GM12878 (cell line): Measurements from ENCODE around the gene PNPLA3. TPM values are rescaled to one million over a fixed set of nuclear protein-coding genes. Genes with fewer than 3 reads are reported as not detected.

ENCODE experiments used
- ATAC-seq: fragments of 200-7000 bp; cut with Tn5 transposase; 3 replicates; pipeline ENCODE4 v1.9.1; 2020; ENCODE audit warnings: mild to moderate bottlenecking, moderate library complexity
- BruUV-seq: library from RNA; stranded (reverse); fragments of 400-500 nt; replicated peaks from 2 replicates; lab custom pipeline; 2021; lab: Mats Ljungman, UMichigan
- CTCF ChIA-PET: fragments of 300-600 bp; sonication (Branson Sonifier 250); formaldehyde crosslinking; extraction: SDS; loops from one replicate; lab custom pipeline; 2021; ENCODE audit warnings: inconsistent platforms; lab: Yijun Ruan, JAX
- POLR2A ChIA-PET: fragments of 350-600 bp; formaldehyde crosslinking; extraction: SDS; loops from one replicate; lab custom pipeline; 2021; ENCODE audit warnings: inconsistent platforms; lab: Charles Lee
- RAD21 ChIA-PET: fragments of 300-600 bp; sonication (Branson Sonifier 250); formaldehyde crosslinking; loops from one replicate; lab custom pipeline; 2023; ENCODE audit warnings: antibody characterized with exemption; ENCODE audit not compliant: unreplicated experiment; lab: Charles Lee
- SMC1A ChIA-PET: fragments of 300-600 bp; sonication (Branson Sonifier 250); formaldehyde crosslinking; loops from one replicate; lab custom pipeline; 2023; ENCODE audit not compliant: unreplicated experiment, uncharacterized antibody; lab: Charles Lee
- DNase-seq: peaks from one replicate; pipeline ENCODE4 v3.0.0-alpha.2; 2011; ENCODE audit warnings: low read depth, low spot score
- FAIRE-seq: peaks from 3 replicates; lab custom pipeline; 2011; peaks lifted over from hg19 to GRCh38; lab: Jason Lieb, UNC
- H2AFZ ChIP-seq: 2 replicates; pipeline ENCODE4 v1.6.0; 2011; ENCODE audit warnings: low read depth, low read length, control low read depth; ENCODE audit not compliant: control insufficient read depth
- H3K27ac ChIP-seq: 2 replicates; pipeline ENCODE4 v1.5.1; 2011; ENCODE audit warnings: control low read depth; ENCODE audit not compliant: control insufficient read depth, insufficient read depth
- H3K27me3 ChIP-seq, 2 experiments: replicated peaks in 1 of 2; 2 replicates each; pipeline versions ENCODE4 v1.6.0 to v1.6.1; 2011; ENCODE audit warnings: low read length in 1 of 2; ENCODE audit not compliant: control insufficient read depth in 2 of 2, insufficient read depth in 2 of 2
- H3K36me3 ChIP-seq, 2 experiments: 2 replicates each; pipeline ENCODE4 v1.5.1; 2011; ENCODE audit warnings: low read length in 1 of 2; ENCODE audit not compliant: control insufficient read depth in 2 of 2, insufficient read depth in 2 of 2
- H3K4me1 ChIP-seq: 2 replicates; pipeline ENCODE4 v1.6.1; 2011; ENCODE audit warnings: mild to moderate bottlenecking, low read length, moderate library complexity, mixed read lengths; ENCODE audit not compliant: control insufficient read depth, insufficient read depth
- H3K4me2 ChIP-seq: 2 replicates; pipeline ENCODE4 v1.6.0; 2011; ENCODE audit warnings: control low read depth; ENCODE audit not compliant: control insufficient read depth, insufficient read depth
- H3K4me3 ChIP-seq: fragments of 200-600 bp; sonication (generic); 2 replicates; pipeline ENCODE4 v1.5.1; 2016
- H3K79me2 ChIP-seq: 2 replicates; pipeline ENCODE4 v1.6.0; 2011; ENCODE audit warnings: low read length; ENCODE audit not compliant: control insufficient read depth, insufficient read depth
- H3K9ac ChIP-seq: 2 replicates; pipeline ENCODE4 v1.8.0; 2011; ENCODE audit warnings: low read length, control low read depth, mixed read lengths; ENCODE audit not compliant: control insufficient read depth, insufficient read depth
- H3K9me3 ChIP-seq: replicated peaks from 3 replicates; pipeline ENCODE4 v1.5.1; 2011; ENCODE audit warnings: mild to moderate bottlenecking, low read length; ENCODE audit not compliant: control insufficient read depth, insufficient read depth
- H4K20me1 ChIP-seq: 2 replicates; pipeline ENCODE4 v1.6.0; 2011; ENCODE audit not compliant: control insufficient read depth, insufficient read depth
- CHD4 ChIP-seq: fragments of 200-600 bp; sonication (generic); IDR thresholded peaks from 2 replicates; pipeline ENCODE4 v1.6.1; 2016; ENCODE audit warnings: mild to moderate bottlenecking
- DPF2 ChIP-seq: fragments of 450-650 bp; IDR thresholded peaks from 2 replicates; pipeline ENCODE4 v1.6.1; 2017; ENCODE audit warnings: mild to moderate bottlenecking
- JUND ChIP-seq: IDR thresholded peaks from 2 replicates; pipeline ENCODE4 v1.6.1; 2012; ENCODE audit warnings: low read depth, mild to moderate bottlenecking, low read length, improper control_type of control experiment, moderate library complexity
- NBN ChIP-seq: fragments of 450-650 bp; IDR thresholded peaks from 2 replicates; pipeline ENCODE4 v1.6.1; 2016
- PAX5 ChIP-seq: IDR thresholded peaks from 2 replicates; pipeline ENCODE4 v1.6.1; 2011; ENCODE audit warnings: low read depth, low read length, borderline replicate concordance
- RBBP5 ChIP-seq: fragments of 200-600 bp; sonication (generic); conservative IDR thresholded peaks from 2 replicates; pipeline ENCODE4 v1.6.1; 2016
- SMAD1 ChIP-seq: fragments of 450-650 bp; IDR thresholded peaks from 2 replicates; pipeline ENCODE4 v1.6.1; 2018; ENCODE audit warnings: mild to moderate bottlenecking, low read depth; ENCODE audit not compliant: partially characterized antibody
- SUPT20H ChIP-seq: IDR thresholded peaks from 2 replicates; pipeline ENCODE4 v1.6.1; 2011; ENCODE audit warnings: low read depth, mild to moderate bottlenecking, low read length, moderate library complexity, borderline replicate concordance; ENCODE audit not compliant: control insufficient read depth
- SUZ12 ChIP-seq: fragments of 200-600 bp; sonication (generic); IDR thresholded peaks from one replicate; pipeline ENCODE4 v1.6.1; 2018; ENCODE audit warnings: antibody characterized with exemption, mild to moderate bottlenecking; ENCODE audit not compliant: unreplicated experiment
- TBL1XR1 ChIP-seq: IDR thresholded peaks from 2 replicates; pipeline ENCODE4 v1.6.1; 2012; ENCODE audit warnings: low read depth, low read length, improper control_type of control experiment
- YBX1 ChIP-seq: fragments of 450-650 bp; IDR thresholded peaks from 2 replicates; pipeline ENCODE4 v1.6.1; 2016; ENCODE audit warnings: antibody characterized with exemption
- WGBS: methylation state at CpG from one replicate; pipeline ENCODE4 v1.1.6; 2016; ENCODE audit warnings: low lambda C conversion rate; ENCODE audit not compliant: insufficient replicate concordance, insufficient coverage; ENCODE audit errors: missing lambda C conversion rate; 5-methylcytosine and 5-hydroxymethylcytosine counted together
- in situ Hi-C: fragments of 300-500 bp; cut with MboI; formaldehyde crosslinking; loops from 9 replicates; pipeline ENCODE4 v1.14.3; 2018; ENCODE audit warnings: mixed read lengths
- intact Hi-C: fragments of 100-400 bp; cut with micrococcal nuclease; formaldehyde crosslinking; loops from one replicate; pipeline ENCODE4 v1.14.2; 2022; ENCODE audit not compliant: unreplicated experiment
- polyA plus RNA-seq, 11 experiments: library from polyadenylated mRNA; depleted of rRNA in 4 of 11; unstranded in 6 of 11; stranded (reverse) in 5 of 11; fragments of >200 nt; fragmentation: Nextera tagmentation in 4 of 11; fragmentation: Illumina TruSeq in 1 of 11; extraction: Ambion mirVana in 4 of 11; extraction: Trizol in 1 of 11; gene quantifications; 1 replicate in 1 of 11; 2 replicates in 10 of 11; pipeline versions ENCODE4 v1.2.1 to v1.2.3, GENCODE V29; 2011 to 2016; ENCODE audit warnings: inconsistent platforms in 2 of 11, missing spikeins in 2 of 11, low read depth in 1 of 11
- total RNA-seq, 4 experiments: library from RNA; depleted of rRNA in 3 of 4; stranded (reverse); fragments of >200 nt in 3 of 4; fragmentation: Illumina TruSeq in 1 of 4; extraction: Trizol in 1 of 4; gene quantifications; 2 replicates each; pipeline versions ENCODE4 v1.2.1 to v1.2.3, GENCODE V29; 2013 to 2021
- TF ChIP-seq, protein P1 (sequence below): fragments of 450-650 bp; IDR thresholded peaks from 2 replicates; pipeline ENCODE4 v1.6.1; 2017; ENCODE audit warnings: mild to moderate bottlenecking
- TF ChIP-seq, protein P2 (sequence below): fragments of 450-650 bp; IDR thresholded peaks from 2 replicates; pipeline ENCODE4 v1.6.1; 2017; ENCODE audit warnings: mild to moderate bottlenecking, moderate library complexity
- TF ChIP-seq, protein P3 (sequence below), 3 experiments: IDR thresholded peaks in 2 of 3; conservative IDR thresholded peaks in 1 of 3; 2 replicates each; pipeline ENCODE4 v1.5.1; 2011; ENCODE audit warnings: low read depth in 3 of 3, low read length in 3 of 3, mild to moderate bottlenecking in 3 of 3, control low read depth in 2 of 3, moderate library complexity in 2 of 3, inconsistent platforms in 1 of 3, mixed read lengths in 1 of 3; ENCODE audit not compliant: control insufficient read depth in 2 of 3, insufficient read depth in 1 of 3; ENCODE audit errors: extremely low read depth in 1 of 3
- TF ChIP-seq, protein P4 (sequence below): fragments of 450-650 bp; IDR thresholded peaks from 2 replicates; pipeline ENCODE4 v1.6.1; 2016; ENCODE audit warnings: mild to moderate bottlenecking

PNPLA3 gene
- total and polyA plus RNA-seq, 10 of the 15 experiments (the other 5 are each of a cell fraction or from before 2014, with no cell fraction given), result 0.05 to 0.08 TPM; not detected in 8

DNA sequence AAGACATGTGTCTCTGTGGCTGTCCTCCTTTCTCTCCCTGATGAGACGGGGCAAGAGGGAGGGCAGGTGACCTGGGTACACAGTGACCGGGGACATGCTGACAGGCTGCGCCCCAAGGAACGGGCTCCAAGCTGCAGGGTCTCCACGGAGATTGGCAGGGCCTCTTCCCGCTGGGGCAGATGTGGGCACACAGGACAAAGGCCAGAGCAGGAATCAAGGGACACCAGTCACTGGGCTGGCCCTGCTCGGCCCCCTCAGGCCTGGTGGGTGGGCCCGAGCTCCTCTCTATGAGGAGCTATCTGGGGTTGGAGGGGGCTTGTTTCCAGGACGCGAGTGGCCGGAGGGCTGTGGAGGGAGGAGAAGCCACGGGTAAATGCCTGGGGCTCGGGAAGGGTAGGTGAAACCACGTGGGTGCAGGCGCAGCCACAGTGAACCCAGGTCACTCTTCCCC is 43.0 kb upstream of the PNPLA3 start:
- DNase-seq (no peak), ATAC-seq (no peak), FAIRE-seq (no peak)
- H3K36me3 ChIP-seq, result no peaks in the 10 kb centered on the region
- intact Hi-C loops (loop anchor here (10.0 kb wide), 1 partner anchor 136 kb away; no protein-coding TSS in a partner anchor), in situ Hi-C loops (no loop called here)
- no peaks in the 10 kb centered on the region for H3K9me3 ChIP-seq
- no peak overlapping the region for H2AFZ ChIP-seq
- peaks cover 9% of the 10 kb centered on the region for H3K4me1 ChIP-seq
- ChIA-PET RAD21 (no interaction called here), CTCF (no interaction called here), SMC1A (no interaction called here), POLR2A (no interaction called here)
- no peak overlapping the region for H3K9ac ChIP-seq
- no peak overlapping the region for H3K4me3 ChIP-seq
- no peak overlapping the region for H3K27ac ChIP-seq
- peaks cover 2 to 3% of the 10 kb centered on the region in 2 experiments; a peak in 1 of 4 replicates for H3K27me3 ChIP-seq
- H3K79me2 ChIP-seq, result no peaks in the 10 kb centered on the region
- no TSS peak for BruUV-seq
- 28% methylated on average over 15 of the region's 15 CpGs for WGBS
- H3K4me2 ChIP-seq, result no peak overlapping the region
- no peaks in the 10 kb centered on the region for H4K20me1 ChIP-seq
- TF ChIP-seq, protein P1, sequence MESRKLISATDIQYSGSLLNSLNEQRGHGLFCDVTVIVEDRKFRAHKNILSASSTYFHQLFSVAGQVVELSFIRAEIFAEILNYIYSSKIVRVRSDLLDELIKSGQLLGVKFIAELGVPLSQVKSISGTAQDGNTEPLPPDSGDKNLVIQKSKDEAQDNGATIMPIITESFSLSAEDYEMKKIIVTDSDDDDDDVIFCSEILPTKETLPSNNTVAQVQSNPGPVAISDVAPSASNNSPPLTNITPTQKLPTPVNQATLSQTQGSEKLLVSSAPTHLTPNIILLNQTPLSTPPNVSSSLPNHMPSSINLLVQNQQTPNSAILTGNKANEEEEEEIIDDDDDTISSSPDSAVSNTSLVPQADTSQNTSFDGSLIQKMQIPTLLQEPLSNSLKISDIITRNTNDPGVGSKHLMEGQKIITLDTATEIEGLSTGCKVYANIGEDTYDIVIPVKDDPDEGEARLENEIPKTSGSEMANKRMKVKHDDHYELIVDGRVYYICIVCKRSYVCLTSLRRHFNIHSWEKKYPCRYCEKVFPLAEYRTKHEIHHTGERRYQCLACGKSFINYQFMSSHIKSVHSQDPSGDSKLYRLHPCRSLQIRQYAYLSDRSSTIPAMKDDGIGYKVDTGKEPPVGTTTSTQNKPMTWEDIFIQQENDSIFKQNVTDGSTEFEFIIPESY, result no peak
- TF ChIP-seq, protein P2, sequence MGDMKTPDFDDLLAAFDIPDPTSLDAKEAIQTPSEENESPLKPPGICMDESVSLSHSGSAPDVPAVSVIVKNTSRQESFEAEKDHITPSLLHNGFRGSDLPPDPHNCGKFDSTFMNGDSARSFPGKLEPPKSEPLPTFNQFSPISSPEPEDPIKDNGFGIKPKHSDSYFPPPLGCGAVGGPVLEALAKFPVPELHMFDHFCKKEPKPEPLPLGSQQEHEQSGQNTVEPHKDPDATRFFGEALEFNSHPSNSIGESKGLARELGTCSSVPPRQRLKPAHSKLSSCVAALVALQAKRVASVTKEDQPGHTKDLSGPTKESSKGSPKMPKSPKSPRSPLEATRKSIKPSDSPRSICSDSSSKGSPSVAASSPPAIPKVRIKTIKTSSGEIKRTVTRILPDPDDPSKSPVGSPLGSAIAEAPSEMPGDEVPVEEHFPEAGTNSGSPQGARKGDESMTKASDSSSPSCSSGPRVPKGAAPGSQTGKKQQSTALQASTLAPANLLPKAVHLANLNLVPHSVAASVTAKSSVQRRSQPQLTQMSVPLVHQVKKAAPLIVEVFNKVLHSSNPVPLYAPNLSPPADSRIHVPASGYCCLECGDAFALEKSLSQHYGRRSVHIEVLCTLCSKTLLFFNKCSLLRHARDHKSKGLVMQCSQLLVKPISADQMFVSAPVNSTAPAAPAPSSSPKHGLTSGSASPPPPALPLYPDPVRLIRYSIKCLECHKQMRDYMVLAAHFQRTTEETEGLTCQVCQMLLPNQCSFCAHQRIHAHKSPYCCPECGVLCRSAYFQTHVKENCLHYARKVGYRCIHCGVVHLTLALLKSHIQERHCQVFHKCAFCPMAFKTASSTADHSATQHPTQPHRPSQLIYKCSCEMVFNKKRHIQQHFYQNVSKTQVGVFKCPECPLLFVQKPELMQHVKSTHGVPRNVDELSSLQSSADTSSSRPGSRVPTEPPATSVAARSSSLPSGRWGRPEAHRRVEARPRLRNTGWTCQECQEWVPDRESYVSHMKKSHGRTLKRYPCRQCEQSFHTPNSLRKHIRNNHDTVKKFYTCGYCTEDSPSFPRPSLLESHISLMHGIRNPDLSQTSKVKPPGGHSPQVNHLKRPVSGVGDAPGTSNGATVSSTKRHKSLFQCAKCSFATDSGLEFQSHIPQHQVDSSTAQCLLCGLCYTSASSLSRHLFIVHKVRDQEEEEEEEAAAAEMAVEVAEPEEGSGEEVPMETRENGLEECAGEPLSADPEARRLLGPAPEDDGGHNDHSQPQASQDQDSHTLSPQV, result no peak
- no peak for TF ChIP-seq SUZ12
- TF ChIP-seq DPF2, result no peak
- no peak for TF ChIP-seq TBL1XR1
- TF ChIP-seq RBBP5, result no peak
- no peak for TF ChIP-seq PAX5
- no peak for TF ChIP-seq JUND
- no peak for TF ChIP-seq YBX1
- no peak for TF ChIP-seq NBN
- no peak for TF ChIP-seq CHD4
- TF ChIP-seq SUPT20H, result no peak
- TF ChIP-seq, protein P3, sequence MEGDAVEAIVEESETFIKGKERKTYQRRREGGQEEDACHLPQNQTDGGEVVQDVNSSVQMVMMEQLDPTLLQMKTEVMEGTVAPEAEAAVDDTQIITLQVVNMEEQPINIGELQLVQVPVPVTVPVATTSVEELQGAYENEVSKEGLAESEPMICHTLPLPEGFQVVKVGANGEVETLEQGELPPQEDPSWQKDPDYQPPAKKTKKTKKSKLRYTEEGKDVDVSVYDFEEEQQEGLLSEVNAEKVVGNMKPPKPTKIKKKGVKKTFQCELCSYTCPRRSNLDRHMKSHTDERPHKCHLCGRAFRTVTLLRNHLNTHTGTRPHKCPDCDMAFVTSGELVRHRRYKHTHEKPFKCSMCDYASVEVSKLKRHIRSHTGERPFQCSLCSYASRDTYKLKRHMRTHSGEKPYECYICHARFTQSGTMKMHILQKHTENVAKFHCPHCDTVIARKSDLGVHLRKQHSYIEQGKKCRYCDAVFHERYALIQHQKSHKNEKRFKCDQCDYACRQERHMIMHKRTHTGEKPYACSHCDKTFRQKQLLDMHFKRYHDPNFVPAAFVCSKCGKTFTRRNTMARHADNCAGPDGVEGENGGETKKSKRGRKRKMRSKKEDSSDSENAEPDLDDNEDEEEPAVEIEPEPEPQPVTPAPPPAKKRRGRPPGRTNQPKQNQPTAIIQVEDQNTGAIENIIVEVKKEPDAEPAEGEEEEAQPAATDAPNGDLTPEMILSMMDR (IDR thresholded peaks at IDR 0.05 in 2 of 3, conservative IDR thresholded peaks at IDR 0.05 in 1 of 3; ENCODE audit: control insufficient read depth in 2 of 3, extremely low read depth in 1 of 3, insufficient read depth in 1 of 3, low read depth in 3 of 3, low read length in 3 of 3), result no peak
- TF ChIP-seq, protein P4, sequence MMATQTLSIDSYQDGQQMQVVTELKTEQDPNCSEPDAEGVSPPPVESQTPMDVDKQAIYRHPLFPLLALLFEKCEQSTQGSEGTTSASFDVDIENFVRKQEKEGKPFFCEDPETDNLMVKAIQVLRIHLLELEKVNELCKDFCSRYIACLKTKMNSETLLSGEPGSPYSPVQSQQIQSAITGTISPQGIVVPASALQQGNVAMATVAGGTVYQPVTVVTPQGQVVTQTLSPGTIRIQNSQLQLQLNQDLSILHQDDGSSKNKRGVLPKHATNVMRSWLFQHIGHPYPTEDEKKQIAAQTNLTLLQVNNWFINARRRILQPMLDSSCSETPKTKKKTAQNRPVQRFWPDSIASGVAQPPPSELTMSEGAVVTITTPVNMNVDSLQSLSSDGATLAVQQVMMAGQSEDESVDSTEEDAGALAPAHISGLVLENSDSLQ, result no peak
- TF ChIP-seq SMAD1, result no peak
